Measurements from ENCODE around the gene COL19A1. TPM values are rescaled to one million over a fixed set of nuclear protein-coding genes. Genes with fewer than 3 reads are reported as not detected.

COL19A1 gene
- total RNA-seq, 2 donors from 2014 or later = 1.5 TPM; not detected in 1

DNA sequence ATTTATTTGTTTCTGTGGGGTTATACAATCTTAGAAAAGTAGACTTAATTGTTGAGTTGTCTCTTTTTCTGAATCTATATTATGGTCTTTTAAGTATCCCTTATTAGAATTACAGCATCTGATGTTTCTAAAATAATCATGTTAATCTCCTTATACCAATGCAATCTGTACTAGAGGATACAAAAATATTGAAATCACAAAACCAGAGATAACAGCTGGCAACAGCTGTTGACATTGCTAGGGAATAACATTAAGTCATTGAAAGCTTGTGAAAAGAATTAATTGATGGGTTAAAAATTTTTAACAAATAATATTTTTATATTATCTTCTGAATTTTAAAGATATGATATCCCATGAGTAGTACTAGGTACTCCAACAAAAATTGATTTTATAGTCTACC is 162.6 kb downstream of the COL19A1 start:
- ATAC-seq (no peak), DNase-seq (no peak)
- no peak overlapping the region for H3K27ac Mint-ChIP-seq
- H3K4me3 Mint-ChIP-seq = no peak overlapping the region
- peaks cover 24% of the 10 kb centered on the region for H3K27me3 Mint-ChIP-seq
- no peaks in the 10 kb centered on the region for H3K36me3 Mint-ChIP-seq (ENCODE audit: low read depth)
- H3K4me1 Mint-ChIP-seq = no peaks in the 10 kb centered on the region
- no peaks in the 10 kb centered on the region for H3K9me3 ChIP-seq (ENCODE audit: control insufficient read depth, low read length, poor library complexity, severe bottlenecking)

DNA sequence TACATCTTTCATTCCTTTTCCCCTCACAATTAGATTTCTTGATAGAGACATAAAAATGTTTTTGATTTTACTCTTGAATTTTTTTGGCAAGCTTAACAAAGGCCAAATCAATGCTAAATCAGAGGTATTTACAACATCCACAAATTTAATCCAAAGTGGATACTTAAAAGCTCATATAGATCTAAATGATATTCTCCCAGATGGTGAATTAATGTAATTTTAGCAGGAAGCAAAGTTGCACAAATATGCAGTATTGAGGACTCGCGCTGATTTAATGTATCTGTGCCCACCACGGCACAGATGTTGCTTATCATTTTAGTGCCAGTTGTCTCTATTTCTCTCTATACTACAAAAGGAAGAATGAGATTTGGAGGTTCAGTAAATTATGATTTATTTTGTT is 167.4 kb downstream of the COL19A1 start:
- H3K4me3 Mint-ChIP-seq = no peak overlapping the region
- DNase-seq = no peak

DNA sequence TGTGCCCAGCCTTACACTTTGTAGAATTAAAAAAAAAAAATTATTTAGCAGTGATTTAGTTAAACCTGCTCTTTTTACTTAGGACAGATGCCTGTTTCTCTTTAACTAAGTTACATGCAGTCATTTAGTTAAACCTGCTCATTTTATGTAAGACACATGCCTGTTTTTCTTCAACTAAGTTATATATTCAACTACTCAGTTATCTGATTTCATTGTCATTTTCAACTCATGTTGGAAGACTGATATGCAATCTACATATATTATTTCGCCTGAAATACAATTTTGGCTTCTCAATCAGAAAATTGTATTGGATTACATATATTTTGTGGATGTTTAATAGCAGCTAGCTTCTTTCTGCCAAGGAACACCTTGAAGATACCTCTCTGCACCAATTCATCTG is 171.1 kb downstream of the COL19A1 start:
- Mint-ChIP-seq H3K4me1 (no peaks in the 10 kb centered on the region), H3K27ac (no peak overlapping the region), H3K4me3 (no peak overlapping the region), H3K27me3 (no peaks in the 10 kb centered on the region), H3K36me3 (ENCODE audit: low read depth) (no peaks in the 10 kb centered on the region)
- ATAC-seq (no peak), DNase-seq (no peak)
- H3K9me3 ChIP-seq (ENCODE audit: control insufficient read depth, low read length, poor library complexity, severe bottlenecking) = no peaks in the 10 kb centered on the region

More for the DNA sequence above, 167.4 kb downstream of the COL19A1 start:
- ATAC-seq = no peak
- no peaks in the 10 kb centered on the region for H3K4me1 Mint-ChIP-seq
- no peak overlapping the region for H3K27ac Mint-ChIP-seq
- H3K36me3 Mint-ChIP-seq (ENCODE audit: low read depth) = no peaks in the 10 kb centered on the region
- no peaks in the 10 kb centered on the region for H3K9me3 ChIP-seq (ENCODE audit: control insufficient read depth, low read length, poor library complexity, severe bottlenecking)
- peaks cover 16% of the 10 kb centered on the region for H3K27me3 Mint-ChIP-seq

DNA sequence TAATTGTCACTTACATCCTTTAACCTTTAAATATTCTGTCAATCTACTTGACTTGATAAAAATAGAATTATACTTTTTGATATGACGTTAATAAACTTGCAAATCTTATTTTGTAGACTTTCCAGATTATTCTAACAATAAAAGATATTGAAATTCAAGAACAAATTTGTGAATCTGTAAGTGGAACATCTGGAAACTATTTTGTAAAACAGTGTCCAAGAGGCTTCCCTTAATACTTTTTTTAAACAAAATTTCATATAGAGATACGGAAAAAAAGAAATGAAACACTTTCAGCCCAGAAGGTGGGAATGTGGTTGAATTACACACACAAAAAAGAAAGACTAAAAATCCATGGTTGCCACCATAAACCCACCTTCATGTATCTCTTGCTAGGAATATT is 174.4 kb downstream of the COL19A1 start:
- Mint-ChIP-seq H3K36me3 (ENCODE audit: low read depth) (no peaks in the 10 kb centered on the region), H3K27ac (no peak overlapping the region), H3K4me3 (no peak overlapping the region), H3K27me3 (peaks cover 9% of the 10 kb centered on the region), H3K4me1 (no peaks in the 10 kb centered on the region)
- H3K9me3 ChIP-seq (ENCODE audit: control insufficient read depth, low read length, poor library complexity, severe bottlenecking) = no peaks in the 10 kb centered on the region
- ATAC-seq (no peak), DNase-seq (no peak)

DNA sequence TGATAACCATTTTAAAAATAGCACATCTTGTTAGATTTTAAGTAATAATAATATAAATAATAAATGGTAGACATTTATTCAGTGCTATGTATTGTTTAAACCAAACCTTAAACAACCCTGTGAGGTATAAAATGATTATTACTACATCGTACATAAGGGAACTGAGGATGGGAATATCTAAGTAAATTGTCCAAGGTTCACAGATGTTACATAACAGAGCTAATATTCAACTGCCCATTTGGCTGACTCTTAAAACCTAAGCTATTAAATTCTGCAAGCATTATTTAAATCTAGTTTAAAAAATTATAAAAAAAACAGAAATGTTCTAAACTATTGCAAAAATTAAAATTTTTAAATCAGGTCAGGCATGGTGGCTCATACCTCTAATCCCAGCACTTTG is 175.1 kb downstream of the COL19A1 start:
- H3K9me3 ChIP-seq (ENCODE audit: control insufficient read depth, low read length, poor library complexity, severe bottlenecking) = no peaks in the 10 kb centered on the region
- no peak for DNase-seq
- H3K27me3 Mint-ChIP-seq = peaks cover 15% of the 10 kb centered on the region
- H3K36me3 Mint-ChIP-seq (ENCODE audit: low read depth) = no peaks in the 10 kb centered on the region
- no peak overlapping the region for H3K27ac Mint-ChIP-seq
- ATAC-seq = no peak
- no peak overlapping the region for H3K4me3 Mint-ChIP-seq
- H3K4me1 Mint-ChIP-seq = no peaks in the 10 kb centered on the region

DNA sequence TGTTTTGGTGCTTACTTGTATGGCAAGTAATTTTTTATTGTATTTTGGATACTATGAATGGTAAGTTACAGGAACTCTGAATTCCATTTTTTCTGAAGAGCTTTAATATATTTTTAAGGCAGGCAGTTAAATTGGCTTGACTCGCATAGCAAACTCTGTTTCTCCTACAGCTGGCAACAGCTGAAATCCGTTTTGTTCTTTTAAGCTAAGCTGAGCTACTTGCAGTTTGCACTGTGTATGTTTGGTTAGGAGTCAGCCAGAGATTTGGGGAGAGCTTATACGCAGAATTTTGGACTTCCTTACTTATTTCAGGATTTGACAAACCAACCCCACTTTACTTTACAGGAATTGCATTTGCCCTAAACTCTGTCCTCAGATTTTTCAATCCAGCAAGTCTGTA is 179.1 kb downstream of the COL19A1 start:
- DNase-seq = no peak
- H3K27me3 Mint-ChIP-seq = peaks cover 16% of the 10 kb centered on the region
- no peaks in the 10 kb centered on the region for H3K4me1 Mint-ChIP-seq
- no peak overlapping the region for H3K27ac Mint-ChIP-seq
- H3K4me3 Mint-ChIP-seq = no peak overlapping the region
- no peaks in the 10 kb centered on the region for H3K9me3 ChIP-seq (ENCODE audit: control insufficient read depth, low read length, poor library complexity, severe bottlenecking)
- no peak for ATAC-seq
- no peaks in the 10 kb centered on the region for H3K36me3 Mint-ChIP-seq (ENCODE audit: low read depth)

DNA sequence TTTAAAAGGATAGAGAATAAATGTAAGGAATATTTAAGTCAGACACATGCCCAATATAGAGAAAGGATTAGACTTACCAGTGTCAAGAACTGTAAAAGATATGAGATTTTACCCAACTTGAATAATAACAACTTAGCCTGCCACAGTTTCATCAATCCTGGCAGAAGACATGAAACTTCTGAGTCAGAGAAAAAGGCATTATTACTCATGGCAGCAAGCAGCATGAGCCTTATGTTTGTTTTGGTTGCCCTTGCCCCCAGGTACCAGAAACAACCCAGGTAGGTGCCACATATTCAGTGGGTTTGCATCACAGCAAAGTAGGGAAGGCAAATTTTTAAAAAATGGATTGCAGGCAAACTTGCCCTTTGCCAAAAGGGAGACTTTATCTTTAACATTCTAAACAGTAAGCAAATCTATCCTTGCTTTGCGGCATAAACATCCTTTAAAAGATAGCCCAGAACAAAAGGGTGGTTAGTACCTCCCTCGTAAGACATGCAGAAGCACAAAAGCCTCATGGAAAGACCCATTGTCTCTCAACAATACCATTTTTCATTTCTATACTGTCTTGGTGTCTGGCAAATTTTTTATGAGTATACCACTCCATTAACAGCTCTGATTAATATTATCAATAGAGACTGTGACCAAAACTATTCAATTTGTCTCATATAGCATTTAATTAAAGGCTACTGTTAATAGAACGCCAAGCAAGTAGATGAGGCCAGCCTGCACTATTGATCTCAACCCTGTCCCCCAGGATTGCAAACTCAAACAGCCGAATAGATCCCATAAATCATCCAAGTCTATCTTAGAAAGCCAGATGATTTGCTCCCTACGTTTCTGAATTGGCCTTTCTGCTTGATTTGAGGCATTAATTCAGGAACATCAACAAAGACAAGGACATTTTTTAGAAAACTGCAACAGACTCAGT is 185.1 kb downstream of the COL19A1 start:
- H3K4me1 Mint-ChIP-seq = no peaks in the 10 kb centered on the region
- no peaks in the 10 kb centered on the region for H3K36me3 Mint-ChIP-seq (ENCODE audit: low read depth)
- no peaks in the 10 kb centered on the region for H3K9me3 ChIP-seq (ENCODE audit: control insufficient read depth, low read length, poor library complexity, severe bottlenecking)
- H3K27me3 Mint-ChIP-seq = peaks cover 8% of the 10 kb centered on the region
- DNase-seq (no peak), ATAC-seq (no peak)
- H3K4me3 Mint-ChIP-seq = no peak overlapping the region
- no peak overlapping the region for H3K27ac Mint-ChIP-seq

DNA sequence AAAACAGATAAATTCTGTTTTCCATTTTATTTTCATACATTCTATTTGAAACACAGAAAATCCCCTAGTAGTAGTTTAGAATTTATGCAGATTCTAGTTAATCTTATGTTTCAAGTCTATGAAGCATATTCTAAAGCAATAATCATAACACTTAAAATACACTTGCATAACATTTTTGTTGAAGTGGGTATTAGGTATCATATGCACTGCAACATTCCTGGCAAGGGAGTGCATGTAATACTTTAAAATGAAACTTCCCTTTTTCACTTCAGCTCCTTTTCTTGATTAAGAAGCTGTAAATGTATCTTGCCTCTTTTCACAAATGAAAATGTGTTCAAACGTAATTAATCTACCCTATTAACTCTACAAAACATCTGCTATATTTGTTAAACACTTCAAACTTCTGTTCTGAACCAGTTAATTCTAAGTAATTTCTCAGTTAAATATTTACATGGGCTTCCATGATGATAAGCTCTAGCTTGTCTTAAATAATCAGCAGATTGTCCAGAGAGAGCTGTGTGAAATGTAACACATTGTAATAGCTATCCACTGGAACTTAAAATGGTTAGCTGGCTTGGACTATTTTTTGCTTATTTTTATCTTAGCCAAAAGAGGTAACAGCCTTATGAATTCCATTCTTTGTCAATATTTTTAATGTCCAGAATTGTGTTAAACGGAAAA is 192.8 kb downstream of the COL19A1 start:
- Mint-ChIP-seq H3K4me3 (no peak overlapping the region), H3K4me1 (no peaks in the 10 kb centered on the region), H3K36me3 (ENCODE audit: low read depth) (no peaks in the 10 kb centered on the region), H3K27me3 (peaks cover 20% of the 10 kb centered on the region), H3K27ac (no peak overlapping the region)
- H3K9me3 ChIP-seq (ENCODE audit: control insufficient read depth, low read length, poor library complexity, severe bottlenecking) = no peaks in the 10 kb centered on the region
- ATAC-seq = no peak
- DNase-seq = no peak

DNA sequence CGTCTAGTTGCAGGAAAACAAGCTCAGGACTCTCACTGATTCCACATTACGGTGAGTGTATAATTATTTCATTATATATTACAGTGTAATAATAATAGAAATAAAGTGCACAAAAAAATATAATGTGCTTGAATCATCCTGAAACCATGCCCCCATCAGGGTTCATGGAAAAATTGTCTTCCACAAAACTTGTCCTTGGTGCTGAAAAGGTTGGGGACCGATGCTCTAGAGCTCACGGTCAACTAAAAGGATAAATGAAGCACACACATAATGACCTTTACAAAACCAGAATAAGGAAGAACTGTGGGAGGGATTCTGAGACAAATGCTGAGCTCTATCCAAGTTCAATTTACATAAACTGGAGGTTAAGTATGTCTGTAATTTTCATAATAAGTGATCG is 194.3 kb downstream of the COL19A1 start:
- Mint-ChIP-seq H3K27me3 (peaks cover 20% of the 10 kb centered on the region), H3K4me1 (no peaks in the 10 kb centered on the region), H3K36me3 (ENCODE audit: low read depth) (no peaks in the 10 kb centered on the region), H3K4me3 (no peak overlapping the region), H3K27ac (no peak overlapping the region)
- H3K9me3 ChIP-seq (ENCODE audit: control insufficient read depth, low read length, poor library complexity, severe bottlenecking) = no peaks in the 10 kb centered on the region
- ATAC-seq = no peak
- DNase-seq = no peak

DNA sequence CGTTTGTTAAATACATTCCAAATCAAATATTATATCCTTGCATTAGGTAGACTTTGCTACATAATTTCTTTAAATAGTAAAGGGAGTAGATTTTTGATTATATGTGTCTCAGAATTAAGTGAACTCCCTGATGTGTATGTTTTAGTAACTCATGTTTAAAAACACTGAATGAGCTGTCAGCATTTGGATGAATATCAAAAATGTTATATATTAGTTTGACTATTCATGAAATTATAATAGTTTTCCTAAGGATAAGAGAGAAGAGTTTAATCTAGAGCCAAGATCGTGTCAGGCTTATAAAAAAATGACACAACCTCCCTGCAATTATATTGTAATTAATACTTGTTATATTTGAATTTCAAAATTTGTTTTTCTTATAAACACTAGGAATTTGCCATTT is 195.2 kb downstream of the COL19A1 start:
- no peak for ATAC-seq
- Mint-ChIP-seq H3K4me3 (no peak overlapping the region), H3K27ac (no peak overlapping the region), H3K27me3 (peaks cover 12% of the 10 kb centered on the region), H3K4me1 (no peaks in the 10 kb centered on the region), H3K36me3 (ENCODE audit: low read depth) (no peaks in the 10 kb centered on the region)
- no peaks in the 10 kb centered on the region for H3K9me3 ChIP-seq (ENCODE audit: control insufficient read depth, low read length, poor library complexity, severe bottlenecking)
- DNase-seq = no peak

DNA sequence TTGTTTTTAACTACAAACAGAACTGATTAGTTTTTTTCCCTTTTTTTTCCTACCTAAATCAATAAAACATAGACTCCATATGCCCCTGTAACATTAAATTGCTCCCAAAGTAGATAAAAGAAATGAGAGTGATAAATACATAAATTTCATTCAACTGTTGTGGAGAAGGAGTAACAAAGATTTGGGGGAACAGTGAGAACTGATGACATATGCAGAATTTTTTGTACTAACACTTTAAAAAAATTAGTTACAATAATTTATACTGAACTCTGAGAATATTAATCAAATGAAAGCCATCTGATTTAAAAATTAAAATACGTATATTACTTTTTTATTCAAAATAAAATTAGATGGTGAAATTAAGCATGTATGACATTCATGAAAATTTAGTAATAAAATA is 195.7 kb downstream of the COL19A1 start:
- Mint-ChIP-seq H3K4me1 (no peaks in the 10 kb centered on the region), H3K36me3 (ENCODE audit: low read depth) (no peaks in the 10 kb centered on the region), H3K4me3 (no peak overlapping the region), H3K27me3 (peaks cover 12% of the 10 kb centered on the region), H3K27ac (no peak overlapping the region)
- ATAC-seq = no peak
- DNase-seq = no peak
- H3K9me3 ChIP-seq (ENCODE audit: control insufficient read depth, low read length, poor library complexity, severe bottlenecking) = no peaks in the 10 kb centered on the region

DNA sequence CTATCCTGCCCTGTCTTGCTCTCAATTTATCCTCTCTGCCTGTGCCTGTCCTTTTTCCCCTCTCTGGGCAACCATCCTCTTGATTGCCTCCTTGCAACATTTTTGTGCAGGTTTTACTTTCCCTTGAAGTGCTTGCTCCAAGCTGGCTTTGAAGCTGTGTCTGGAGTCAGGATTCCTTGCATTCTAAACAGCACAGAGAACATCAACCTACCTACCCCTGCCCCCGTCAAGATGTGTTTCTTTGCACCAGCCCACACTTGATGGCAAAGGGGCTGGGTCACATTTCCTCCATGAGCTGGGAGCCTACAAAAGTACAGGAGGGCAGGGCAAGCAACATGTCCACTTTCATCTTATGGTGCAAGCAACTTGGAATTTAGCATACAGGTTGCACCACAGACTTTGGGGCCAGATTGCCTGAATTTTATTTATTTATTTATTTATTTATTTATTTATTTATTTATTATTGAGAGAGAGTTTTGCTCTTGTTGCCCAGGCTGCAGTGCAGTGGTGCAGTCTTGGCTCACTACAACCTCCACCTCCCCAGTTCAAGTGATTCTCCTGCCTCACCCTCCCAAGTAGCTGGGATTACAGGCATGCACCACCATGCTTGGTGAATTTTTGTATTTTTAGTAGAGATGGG is 206.3 kb downstream of the COL19A1 start:
- H3K9me3 ChIP-seq (ENCODE audit: control insufficient read depth, low read length, poor library complexity, severe bottlenecking) = no peaks in the 10 kb centered on the region
- DNase-seq (no peak), ATAC-seq (no peak)
- H3K4me3 Mint-ChIP-seq = no peak overlapping the region
- H3K27me3 Mint-ChIP-seq = peaks cover 5% of the 10 kb centered on the region
- no peaks in the 10 kb centered on the region for H3K36me3 Mint-ChIP-seq (ENCODE audit: low read depth)
- H3K4me1 Mint-ChIP-seq = no peaks in the 10 kb centered on the region
- no peak overlapping the region for H3K27ac Mint-ChIP-seq

DNA sequence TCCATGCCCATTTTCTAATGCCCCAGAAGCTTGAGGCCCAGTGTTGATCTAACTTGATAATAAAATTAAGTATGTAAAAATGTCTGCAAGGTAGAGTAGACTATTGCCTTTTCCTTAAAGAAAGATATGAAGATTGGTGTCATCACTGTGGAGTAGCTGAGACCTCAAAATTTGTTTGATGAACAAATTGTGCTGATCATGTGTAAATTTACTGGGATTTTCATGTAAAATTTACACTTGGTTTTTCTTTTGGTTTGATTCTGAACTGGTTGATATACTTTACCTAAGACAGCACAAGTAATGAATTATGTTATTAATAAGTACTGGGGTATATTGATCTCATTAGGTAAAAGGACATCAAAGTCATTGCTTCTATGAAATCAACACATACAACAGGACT is 207.3 kb downstream of the COL19A1 start:
- no peaks in the 10 kb centered on the region for H3K36me3 Mint-ChIP-seq (ENCODE audit: low read depth)
- DNase-seq (no peak), ATAC-seq (no peak)
- H3K4me1 Mint-ChIP-seq = no peaks in the 10 kb centered on the region
- H3K9me3 ChIP-seq (ENCODE audit: control insufficient read depth, low read length, poor library complexity, severe bottlenecking) = no peaks in the 10 kb centered on the region
- H3K27me3 Mint-ChIP-seq = peaks cover 5% of the 10 kb centered on the region
- H3K27ac Mint-ChIP-seq = no peak overlapping the region
- no peak overlapping the region for H3K4me3 Mint-ChIP-seq
